ENCODE results near the gene PLA2G5.

DNA sequence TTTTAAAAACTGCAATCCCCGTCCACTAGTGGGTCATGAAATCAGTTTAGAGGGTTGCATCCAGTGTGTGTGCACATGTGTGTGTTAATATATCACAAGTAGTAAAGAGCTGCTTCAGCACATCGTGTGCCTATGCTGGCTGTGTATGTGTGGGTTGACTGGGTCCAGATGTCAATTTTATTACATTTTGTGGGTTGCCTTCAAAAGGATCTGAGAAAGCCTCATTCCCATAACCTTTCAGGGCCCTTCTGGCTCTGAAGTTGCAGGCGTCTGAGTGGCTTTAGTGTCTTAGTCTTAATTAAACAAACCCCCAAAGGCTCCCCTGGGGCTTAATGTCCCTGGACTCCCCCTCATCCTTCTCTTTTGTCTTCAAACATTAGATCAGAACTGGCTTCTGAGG is 29.5 kb downstream of the PLA2G5 start:
- no peak for TF ChIP-seq SP1 (IDR thresholded peaks at IDR 0.05)
- no peak for TF ChIP-seq FOXK2 (IDR thresholded peaks at IDR 0.05)
- no peak for TF ChIP-seq SUZ12 (IDR thresholded peaks at IDR 0.05)
- TF ChIP-seq TARDBP (IDR thresholded peaks at IDR 0.05): no peak
- no peak for TF ChIP-seq L3MBTL2 (conservative IDR thresholded peaks at IDR 0.05)
